ENCODE results near the gene VGF.
"Not testable (repeated sequence)": the region's sequence is repeated elsewhere in the genome, so short reads cannot be mapped to it uniquely, and the experiment has no call there.

Gene VGF

GRCh38 chr7:101165075-101165957 is at the start of gene VGF:
VGF (minus strand) TSS chr7:101165569; CDS start chr7:101164843, 726 bp downstream.
- H3K4me1 ChIP-seq (ENCODE audit: insufficient read depth, low read length): peaks cover 76% of the 10 kb centered on the region
- H2AFZ ChIP-seq (ENCODE audit: low read depth, low read length): no peak within 1 kb of the TSS
- H3K27me3 ChIP-seq (ENCODE audit: insufficient read depth, low read length): peaks cover 32% of the 10 kb centered on the region
- peaks cover under 1% of the 10 kb centered on the region for H3K36me3 ChIP-seq (ENCODE audit: insufficient read depth, low read length)
- H3K9me3 ChIP-seq (ENCODE audit: low read length): no peaks in the 10 kb centered on the region
- peak within 1 kb of the TSS; percentile 53 for H3K4me3 ChIP-seq (ENCODE audit: low read length)

DNA sequence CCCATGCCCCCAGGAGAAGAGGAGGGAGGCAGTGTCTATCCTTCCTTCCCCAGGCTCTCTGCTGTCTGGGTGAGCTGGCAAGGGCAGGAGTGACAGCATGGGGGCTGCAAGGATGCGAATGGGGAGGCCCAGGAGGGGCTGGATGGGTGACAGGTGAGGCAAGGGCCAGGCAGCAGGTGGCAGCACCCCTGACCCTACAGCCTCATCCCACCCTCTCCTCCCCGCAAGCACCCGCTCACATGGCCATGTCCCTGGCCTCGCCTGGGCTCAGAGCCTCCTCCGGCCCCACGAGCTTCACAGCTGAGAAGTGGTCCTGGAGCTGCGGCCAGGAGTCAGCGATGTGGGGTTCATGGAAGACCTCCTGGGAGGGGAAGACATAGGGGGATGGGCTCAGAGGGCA is 46.6 kb upstream of the VGF start:
- H3K4me3 ChIP-seq (ENCODE audit: low read length): no peak overlapping the region
- peaks cover 33% of the 10 kb centered on the region for H3K36me3 ChIP-seq (ENCODE audit: insufficient read depth, low read length)
- H3K9me3 ChIP-seq (ENCODE audit: low read length): no peaks in the 10 kb centered on the region
- peaks cover 6% of the 10 kb centered on the region for H3K4me1 ChIP-seq (ENCODE audit: insufficient read depth, low read length)
- H2AFZ ChIP-seq (ENCODE audit: low read depth, low read length): no peak overlapping the region
- H3K27me3 ChIP-seq (ENCODE audit: insufficient read depth, low read length): no peaks in the 10 kb centered on the region

DNA sequence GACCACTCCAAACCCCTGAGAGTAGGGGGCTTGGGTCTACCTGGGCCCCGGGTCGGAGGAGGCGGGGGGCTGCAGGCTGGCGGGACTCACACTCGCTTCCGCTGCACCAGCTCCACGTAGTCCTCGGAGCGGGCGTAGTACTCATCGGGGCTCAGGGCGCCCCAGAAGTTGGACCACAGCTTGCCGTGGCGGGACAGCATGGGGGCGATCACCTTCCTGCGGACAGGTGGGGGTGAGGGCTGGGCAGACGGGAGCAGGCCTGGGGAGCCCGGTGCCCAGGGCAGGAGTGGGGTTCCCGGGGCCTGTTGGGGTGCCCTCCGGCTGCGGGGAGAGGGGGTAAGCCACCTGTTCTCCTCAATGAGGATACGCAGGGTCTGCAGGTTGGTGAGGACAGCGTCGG is 46.1 kb upstream of the VGF start:
- no peaks in the 10 kb centered on the region for H3K27me3 ChIP-seq (ENCODE audit: insufficient read depth, low read length)
- H3K9me3 ChIP-seq (ENCODE audit: low read length): no peaks in the 10 kb centered on the region
- no peak overlapping the region for H2AFZ ChIP-seq (ENCODE audit: low read depth, low read length)
- peaks cover 35% of the 10 kb centered on the region for H3K36me3 ChIP-seq (ENCODE audit: insufficient read depth, low read length)
- H3K4me1 ChIP-seq (ENCODE audit: insufficient read depth, low read length): peaks cover 2% of the 10 kb centered on the region
- no peak overlapping the region for H3K4me3 ChIP-seq (ENCODE audit: low read length)

- Histone ChIP-seq H3K4me1 (ENCODE audit: insufficient read depth, low read length) (no peaks in the 10 kb centered on the region), H2AFZ (ENCODE audit: low read depth, low read length) (no peak overlapping the region), H3K36me3 (ENCODE audit: insufficient read depth, low read length) (peaks cover 34% of the 10 kb centered on the region), H3K27me3 (ENCODE audit: insufficient read depth, low read length) (no peaks in the 10 kb centered on the region), H3K4me3 (ENCODE audit: low read length) (no peak overlapping the region), H3K9me3 (ENCODE audit: low read length) (no peaks in the 10 kb centered on the region)
These were observed 44.8 kb upstream of the VGF start for GRCh38 chr7:101210143-101210542.

- Histone ChIP-seq H3K4me3 (ENCODE audit: low read length) (no peak overlapping the region), H3K9me3 (ENCODE audit: low read length) (no peaks in the 10 kb centered on the region), H2AFZ (ENCODE audit: low read depth, low read length) (no peak overlapping the region), H3K27me3 (ENCODE audit: insufficient read depth, low read length) (no peaks in the 10 kb centered on the region), H3K36me3 (ENCODE audit: insufficient read depth, low read length) (peaks cover 34% of the 10 kb centered on the region), H3K4me1 (ENCODE audit: insufficient read depth, low read length) (no peaks in the 10 kb centered on the region)
These were observed 43.4 kb upstream of the VGF start for GRCh38 chr7:101208794-101209193.

DNA sequence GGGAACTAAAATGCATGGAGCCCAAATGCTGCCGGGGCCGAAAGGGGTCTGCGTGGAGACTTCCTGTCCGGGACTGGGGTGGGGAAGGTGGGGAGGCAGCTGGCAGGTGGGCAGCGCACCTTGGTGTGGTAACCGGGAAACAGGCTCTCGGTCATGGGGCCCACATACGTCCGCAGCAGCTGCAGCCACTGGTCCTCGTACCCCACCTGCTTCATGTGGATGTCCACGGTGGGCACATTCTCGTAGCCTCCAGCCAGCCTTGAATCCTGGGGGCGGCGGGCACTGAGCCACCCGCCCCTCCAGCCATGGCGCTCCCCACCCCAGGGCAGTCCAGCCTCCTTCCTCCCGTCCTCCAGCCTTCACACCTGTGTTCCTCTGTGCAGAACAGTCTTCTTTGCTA is 42.1 kb upstream of the VGF start:
- no peak overlapping the region for H3K4me3 ChIP-seq (ENCODE audit: low read length)
- no peaks in the 10 kb centered on the region for H3K4me1 ChIP-seq (ENCODE audit: insufficient read depth, low read length)
- peaks cover 9% of the 10 kb centered on the region for H3K27me3 ChIP-seq (ENCODE audit: insufficient read depth, low read length)
- no peak overlapping the region for H2AFZ ChIP-seq (ENCODE audit: low read depth, low read length)
- H3K9me3 ChIP-seq (ENCODE audit: low read length): no peaks in the 10 kb centered on the region
- peaks cover 34% of the 10 kb centered on the region for H3K36me3 ChIP-seq (ENCODE audit: insufficient read depth, low read length)

DNA sequence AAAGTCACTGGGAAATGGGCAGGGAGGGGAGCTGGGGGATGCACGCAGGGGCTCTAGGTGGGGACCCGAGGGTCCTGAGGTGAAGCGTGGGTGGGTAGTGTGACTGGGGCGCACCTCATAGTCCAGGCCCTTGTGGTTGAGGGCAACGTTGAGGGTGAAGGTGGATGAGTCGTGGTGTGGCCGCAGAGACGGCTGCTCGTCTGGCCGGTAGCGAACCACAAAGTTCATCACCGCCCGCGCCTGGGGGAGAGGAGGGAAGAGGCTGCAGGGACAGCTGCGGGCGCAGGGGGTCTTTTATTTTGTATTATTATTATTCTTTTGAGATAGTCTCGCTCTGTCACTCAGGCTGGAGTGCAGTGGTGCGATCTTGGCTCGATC is 41.3 kb upstream of the VGF start:
- no peak overlapping the region for H3K4me3 ChIP-seq (ENCODE audit: low read length)
- peaks cover 29% of the 10 kb centered on the region for H3K36me3 ChIP-seq (ENCODE audit: insufficient read depth, low read length)
- no peaks in the 10 kb centered on the region for H3K4me1 ChIP-seq (ENCODE audit: insufficient read depth, low read length)
- no peaks in the 10 kb centered on the region for H3K9me3 ChIP-seq (ENCODE audit: low read length)
- peaks cover 15% of the 10 kb centered on the region for H3K27me3 ChIP-seq (ENCODE audit: insufficient read depth, low read length)
- H2AFZ ChIP-seq (ENCODE audit: low read depth, low read length): no peak overlapping the region

- Histone ChIP-seq H3K4me3 (ENCODE audit: low read length) (no peak overlapping the region), H3K36me3 (ENCODE audit: insufficient read depth, low read length) (peaks cover 25% of the 10 kb centered on the region), H2AFZ (ENCODE audit: low read depth, low read length) (no peak overlapping the region), H3K27me3 (ENCODE audit: insufficient read depth, low read length) (peaks cover 15% of the 10 kb centered on the region), H3K4me1 (ENCODE audit: insufficient read depth, low read length) (peaks cover 3% of the 10 kb centered on the region), H3K9me3 (ENCODE audit: low read length) (no peaks in the 10 kb centered on the region)
These were observed 40.7 kb upstream of the VGF start for GRCh38 chr7:101205901-101206664.

GRCh38 chr7:101203740-101204738 is 38.7 kb upstream of the VGF start:
- peaks cover 12% of the 10 kb centered on the region for H3K4me1 ChIP-seq (ENCODE audit: insufficient read depth, low read length)
- H3K36me3 ChIP-seq (ENCODE audit: insufficient read depth, low read length): peaks cover 15% of the 10 kb centered on the region
- H2AFZ ChIP-seq (ENCODE audit: low read depth, low read length); H3K9me3 ChIP-seq (ENCODE audit: low read length); H3K4me3 ChIP-seq (ENCODE audit: low read length): not testable (repeated sequence)
- peaks cover 15% of the 10 kb centered on the region for H3K27me3 ChIP-seq (ENCODE audit: insufficient read depth, low read length)

GRCh38 chr7:101202603-101202918 is 37.2 kb upstream of the VGF start:
- Histone ChIP-seq H2AFZ (ENCODE audit: low read depth, low read length) (no peak overlapping the region), H3K4me3 (ENCODE audit: low read length) (no peak overlapping the region), H3K27me3 (ENCODE audit: insufficient read depth, low read length) (peaks cover 15% of the 10 kb centered on the region), H3K9me3 (ENCODE audit: low read length) (no peaks in the 10 kb centered on the region), H3K4me1 (ENCODE audit: insufficient read depth, low read length) (peaks cover 12% of the 10 kb centered on the region), H3K36me3 (ENCODE audit: insufficient read depth, low read length) (peaks cover 7% of the 10 kb centered on the region)

DNA sequence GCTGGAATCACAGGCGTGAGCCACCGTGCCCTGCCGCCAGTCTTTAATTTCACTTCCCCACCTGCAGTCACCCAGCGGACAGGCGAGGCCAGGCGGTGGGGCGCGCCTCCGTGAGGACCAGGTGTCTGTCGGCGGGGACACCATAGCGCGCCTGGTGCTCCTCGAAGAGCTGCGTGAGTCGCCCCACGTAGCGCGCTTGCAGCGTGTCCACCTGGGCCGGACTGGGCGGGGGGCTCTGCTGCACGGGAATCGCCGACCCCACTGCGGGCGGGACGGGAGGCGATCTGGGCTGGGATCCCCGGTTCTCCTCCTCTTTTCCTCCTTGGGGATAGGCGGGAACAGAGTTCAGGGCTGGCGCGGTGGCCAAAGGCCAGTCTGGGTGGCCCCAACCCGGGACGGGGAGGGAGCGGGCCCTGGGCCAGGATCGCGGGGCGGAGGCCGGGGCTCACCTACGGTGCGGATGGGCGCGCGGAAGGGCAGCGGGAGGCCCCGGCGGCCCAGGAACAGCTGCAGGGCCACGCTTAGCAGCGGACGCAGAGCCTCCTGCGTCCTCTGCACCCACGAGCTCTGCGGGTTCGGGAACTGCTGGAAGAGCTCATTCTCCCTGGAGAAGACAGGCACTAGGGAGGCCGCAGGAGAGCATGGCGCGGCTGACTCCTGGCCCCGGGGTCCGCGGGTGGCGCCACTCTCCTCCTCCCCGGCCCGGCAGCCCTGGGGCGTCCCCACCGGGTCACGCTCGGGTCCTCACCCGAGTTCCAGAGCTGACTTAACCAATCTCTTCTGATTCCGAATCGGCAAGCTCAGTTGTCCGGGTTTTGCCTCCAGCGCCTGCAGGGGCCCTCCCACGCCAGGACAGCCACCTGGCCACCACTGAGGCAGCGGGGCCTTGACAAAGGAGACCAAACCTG is 36.6 kb upstream of the VGF start:
- Histone ChIP-seq H3K9me3 (ENCODE audit: low read length) (no peaks in the 10 kb centered on the region), H3K4me1 (ENCODE audit: insufficient read depth, low read length) (peaks cover 12% of the 10 kb centered on the region), H3K4me3 (ENCODE audit: low read length) (no peak overlapping the region), H3K36me3 (ENCODE audit: insufficient read depth, low read length) (peaks cover 5% of the 10 kb centered on the region), H2AFZ (ENCODE audit: low read depth, low read length) (no peak overlapping the region), H3K27me3 (ENCODE audit: insufficient read depth, low read length) (peaks cover 15% of the 10 kb centered on the region)

All from neuron (in vitro differentiated cells).